PFSK-1 (cell line): ENCODE data around the gene CLEC2D.

Experiments used
- FOXP2 ChIP-seq: optimal IDR thresholded peaks from 2 replicates; pipeline ENCODE3; 2011; ENCODE audit warnings: borderline replicate concordance, control low read depth, inconsistent platforms; ENCODE audit not compliant: insufficient read depth; ENCODE audit errors: extremely low read length, extremely low read depth
- POLR2AphosphoS5 ChIP-seq: IDR thresholded peaks from 2 replicates; pipeline ENCODE4 v1.6.1; 2012; ENCODE audit warnings: low read depth, mild to moderate bottlenecking, control low read depth, low read length, moderate library complexity
- SIN3A ChIP-seq: IDR thresholded peaks from 2 replicates; pipeline ENCODE4 v1.6.1; 2012; ENCODE audit warnings: mild to moderate bottlenecking, low read length, moderate library complexity, borderline replicate concordance; ENCODE audit not compliant: insufficient read depth
- TAF1 ChIP-seq: IDR thresholded peaks from 2 replicates; pipeline ENCODE4 v1.6.1; 2012; ENCODE audit warnings: low read length, control low read depth, borderline replicate concordance; ENCODE audit not compliant: insufficient read depth
- TF ChIP-seq, protein P1 (sequence below), 2 experiments: IDR thresholded peaks; 2 replicates each; pipeline versions ENCODE4 v1.6.1 to v1.8.0; 2011 to 2012; ENCODE audit warnings: low read depth in 2 of 2, low read length in 2 of 2, control low read depth in 1 of 2, inconsistent platforms in 1 of 2, mild to moderate bottlenecking in 1 of 2, moderate library complexity in 1 of 2; ENCODE audit not compliant: insufficient read depth in 1 of 2

The CLEC2D gene

DNA sequence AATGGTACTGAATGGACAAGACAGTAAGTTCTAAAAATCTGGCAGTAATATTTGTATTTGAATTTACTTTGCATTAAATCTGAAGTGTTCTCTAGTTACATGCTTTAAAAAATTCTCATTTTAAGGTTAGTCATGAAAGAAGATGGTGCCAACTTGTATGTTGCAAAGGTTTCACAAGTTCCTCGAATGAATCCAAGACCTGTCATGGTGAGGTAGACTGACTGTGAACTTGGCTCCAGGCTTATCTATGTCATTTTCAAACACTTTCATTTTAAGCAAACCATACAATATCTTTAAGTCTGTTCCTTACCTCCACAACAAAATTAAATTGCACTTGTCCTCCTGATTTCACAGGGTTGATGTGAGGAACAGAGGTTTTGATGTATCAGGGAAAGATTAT is 23.4 kb downstream of the CLEC2D start:
- no peak for TF ChIP-seq FOXP2
- TF ChIP-seq, protein P1, sequence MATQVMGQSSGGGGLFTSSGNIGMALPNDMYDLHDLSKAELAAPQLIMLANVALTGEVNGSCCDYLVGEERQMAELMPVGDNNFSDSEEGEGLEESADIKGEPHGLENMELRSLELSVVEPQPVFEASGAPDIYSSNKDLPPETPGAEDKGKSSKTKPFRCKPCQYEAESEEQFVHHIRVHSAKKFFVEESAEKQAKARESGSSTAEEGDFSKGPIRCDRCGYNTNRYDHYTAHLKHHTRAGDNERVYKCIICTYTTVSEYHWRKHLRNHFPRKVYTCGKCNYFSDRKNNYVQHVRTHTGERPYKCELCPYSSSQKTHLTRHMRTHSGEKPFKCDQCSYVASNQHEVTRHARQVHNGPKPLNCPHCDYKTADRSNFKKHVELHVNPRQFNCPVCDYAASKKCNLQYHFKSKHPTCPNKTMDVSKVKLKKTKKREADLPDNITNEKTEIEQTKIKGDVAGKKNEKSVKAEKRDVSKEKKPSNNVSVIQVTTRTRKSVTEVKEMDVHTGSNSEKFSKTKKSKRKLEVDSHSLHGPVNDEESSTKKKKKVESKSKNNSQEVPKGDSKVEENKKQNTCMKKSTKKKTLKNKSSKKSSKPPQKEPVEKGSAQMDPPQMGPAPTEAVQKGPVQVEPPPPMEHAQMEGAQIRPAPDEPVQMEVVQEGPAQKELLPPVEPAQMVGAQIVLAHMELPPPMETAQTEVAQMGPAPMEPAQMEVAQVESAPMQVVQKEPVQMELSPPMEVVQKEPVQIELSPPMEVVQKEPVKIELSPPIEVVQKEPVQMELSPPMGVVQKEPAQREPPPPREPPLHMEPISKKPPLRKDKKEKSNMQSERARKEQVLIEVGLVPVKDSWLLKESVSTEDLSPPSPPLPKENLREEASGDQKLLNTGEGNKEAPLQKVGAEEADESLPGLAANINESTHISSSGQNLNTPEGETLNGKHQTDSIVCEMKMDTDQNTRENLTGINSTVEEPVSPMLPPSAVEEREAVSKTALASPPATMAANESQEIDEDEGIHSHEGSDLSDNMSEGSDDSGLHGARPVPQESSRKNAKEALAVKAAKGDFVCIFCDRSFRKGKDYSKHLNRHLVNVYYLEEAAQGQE (IDR thresholded peaks at IDR 0.05; ENCODE audit: insufficient read depth in 1 of 2, low read depth in 2 of 2, low read length in 2 of 2) = no peak
- TF ChIP-seq TAF1 = no peak

GRCh38 chr12:9694241-9694640 is 24.7 kb downstream of the CLEC2D start:
- TF ChIP-seq TAF1 (no peak), FOXP2 (no peak), SIN3A (no peak), POLR2AphosphoS5 (no peak)
- TF ChIP-seq, protein P1 (IDR thresholded peaks at IDR 0.05; ENCODE audit: insufficient read depth in 1 of 2, low read depth in 2 of 2, low read length in 2 of 2) = no peak

DNA sequence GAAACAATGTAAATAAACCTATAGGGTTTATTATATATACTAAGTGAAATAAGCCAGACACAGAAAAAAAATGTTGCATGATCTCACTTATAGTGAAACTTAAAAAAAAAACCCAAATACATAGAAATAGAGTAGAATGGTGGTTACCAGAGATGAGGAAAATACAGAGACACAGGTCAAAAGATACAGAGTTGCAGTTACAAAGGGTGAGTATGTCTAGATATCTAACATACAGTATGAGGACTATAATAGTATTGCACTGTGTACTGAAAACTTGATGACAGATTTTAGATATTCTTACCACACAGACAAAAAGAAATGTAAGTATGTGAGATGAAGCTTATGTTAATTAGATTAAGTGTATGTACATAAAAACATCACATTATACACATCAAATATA is 28.1 kb downstream of the CLEC2D start:
- no peak for TF ChIP-seq SIN3A
- no peak for TF ChIP-seq POLR2AphosphoS5
- no peak for TF ChIP-seq FOXP2
- TF ChIP-seq TAF1 = no peak
- TF ChIP-seq, protein P1 (IDR thresholded peaks at IDR 0.05; ENCODE audit: insufficient read depth in 1 of 2, low read depth in 2 of 2, low read length in 2 of 2) = no peak

GRCh38 chr12:9698681-9699080 is 29.2 kb downstream of the CLEC2D start:
- TF ChIP-seq POLR2AphosphoS5 (no peak), FOXP2 (no peak), SIN3A (no peak), TAF1 (no peak)
- TF ChIP-seq, protein P1 (IDR thresholded peaks at IDR 0.05; ENCODE audit: insufficient read depth in 1 of 2, low read depth in 2 of 2, low read length in 2 of 2) = no peak

DNA sequence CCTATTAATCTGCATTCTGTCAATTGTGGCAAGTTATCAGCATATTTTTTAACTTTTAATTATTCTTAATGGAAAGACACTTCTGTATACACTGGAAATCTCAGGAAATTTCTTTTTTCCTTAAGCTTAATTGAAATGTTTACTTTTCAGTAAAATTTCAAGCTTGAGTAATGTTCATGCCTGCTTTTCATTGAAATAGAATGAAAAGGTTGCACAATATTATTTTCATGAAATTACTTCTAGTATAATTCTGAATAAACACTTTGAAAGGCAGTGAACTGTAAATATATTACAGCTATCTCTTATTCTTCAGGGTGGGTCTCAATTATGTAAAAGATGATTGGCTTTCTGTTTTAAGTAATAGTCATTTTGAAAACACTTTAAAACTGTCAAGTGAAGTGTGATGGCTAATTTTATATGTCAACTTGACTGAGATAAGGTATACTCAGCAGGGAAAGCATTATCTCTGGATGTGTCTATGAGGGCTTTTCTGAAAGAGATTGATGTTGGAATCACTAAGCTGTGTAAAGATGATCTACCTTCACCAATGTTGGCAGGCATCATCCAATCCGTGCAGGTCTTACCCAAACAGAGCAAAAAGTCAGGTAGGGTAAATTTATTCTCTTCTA is 29.9 kb downstream of the CLEC2D start:
- TF ChIP-seq TAF1 = no peak
- TF ChIP-seq SIN3A = no peak
- TF ChIP-seq, protein P1 (IDR thresholded peaks at IDR 0.05; ENCODE audit: insufficient read depth in 1 of 2, low read depth in 2 of 2, low read length in 2 of 2) = no peak
